ENCODE results near the gene KMO. TPM values are rescaled to one million over a fixed set of nuclear protein-coding genes. Genes with fewer than 3 reads are reported as not detected.

Gene KMO
- not detected in 2 replicates for total RNA-seq

DNA sequence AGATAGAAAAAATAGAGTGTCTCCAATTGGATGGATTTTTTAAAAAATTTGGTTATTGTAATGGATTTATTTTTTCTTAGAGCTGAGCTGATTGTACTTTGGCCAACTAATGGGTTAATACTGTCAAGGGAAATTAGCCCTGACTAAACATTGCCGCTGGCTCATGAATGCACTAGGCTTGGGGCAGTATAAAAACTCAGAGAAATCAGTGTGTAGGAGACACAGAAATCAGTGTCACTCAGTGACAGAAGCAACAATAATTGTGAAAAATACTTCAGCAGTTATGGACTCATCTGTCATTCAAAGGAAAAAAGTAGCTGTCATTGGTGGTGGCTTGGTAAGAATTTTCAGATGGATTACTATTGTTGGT lies at the start of gene KMO:
Gene KMO (plus strand): TSS at position 217 of the 370 bp plus-strand sequence. CDS start 67 bp downstream, at position 284.

DNA sequence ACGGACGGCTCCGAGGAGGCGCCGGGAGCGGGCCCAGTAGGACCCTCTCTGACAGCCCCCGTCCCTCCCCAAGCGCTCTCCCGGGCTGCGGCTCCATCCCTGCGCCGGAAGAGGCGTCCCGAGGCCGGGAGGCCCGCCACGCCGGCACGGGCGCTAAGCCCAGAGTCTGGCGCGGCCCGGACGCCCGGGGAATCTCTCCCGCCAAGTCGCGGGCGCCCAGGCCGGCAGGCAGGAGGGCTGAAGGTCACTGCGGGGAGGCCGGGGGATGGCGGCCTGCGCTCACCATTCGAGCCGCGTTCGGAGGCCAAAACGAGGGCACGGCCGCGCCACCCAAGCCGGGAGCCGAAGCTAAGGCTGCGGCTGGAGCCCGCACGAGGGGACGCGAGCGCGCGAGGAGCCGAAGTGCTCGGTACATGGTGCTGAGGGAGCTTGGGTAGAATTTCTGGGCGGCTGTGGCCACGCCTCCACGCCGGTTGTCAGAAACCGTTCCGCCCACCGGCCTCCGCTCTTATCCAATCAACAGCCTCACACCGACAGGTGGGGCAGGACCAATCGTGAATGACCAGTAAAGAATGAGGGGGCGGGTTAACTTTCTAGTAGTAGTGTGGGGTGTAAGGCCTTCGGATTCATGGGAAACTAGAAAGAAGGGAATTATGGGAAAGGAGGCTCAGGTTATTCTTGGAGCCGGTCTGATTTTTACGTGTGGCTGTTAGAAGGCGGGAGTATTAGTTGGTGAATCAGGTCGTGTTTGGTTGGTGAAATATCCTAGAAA lies 12.7 kb upstream of the KMO start, which contains the start of gene FH:
Gene FH (minus strand): TSS at position 448 of the 772 bp plus-strand sequence. CDS start 33 bp downstream, at position 415.

DNA sequence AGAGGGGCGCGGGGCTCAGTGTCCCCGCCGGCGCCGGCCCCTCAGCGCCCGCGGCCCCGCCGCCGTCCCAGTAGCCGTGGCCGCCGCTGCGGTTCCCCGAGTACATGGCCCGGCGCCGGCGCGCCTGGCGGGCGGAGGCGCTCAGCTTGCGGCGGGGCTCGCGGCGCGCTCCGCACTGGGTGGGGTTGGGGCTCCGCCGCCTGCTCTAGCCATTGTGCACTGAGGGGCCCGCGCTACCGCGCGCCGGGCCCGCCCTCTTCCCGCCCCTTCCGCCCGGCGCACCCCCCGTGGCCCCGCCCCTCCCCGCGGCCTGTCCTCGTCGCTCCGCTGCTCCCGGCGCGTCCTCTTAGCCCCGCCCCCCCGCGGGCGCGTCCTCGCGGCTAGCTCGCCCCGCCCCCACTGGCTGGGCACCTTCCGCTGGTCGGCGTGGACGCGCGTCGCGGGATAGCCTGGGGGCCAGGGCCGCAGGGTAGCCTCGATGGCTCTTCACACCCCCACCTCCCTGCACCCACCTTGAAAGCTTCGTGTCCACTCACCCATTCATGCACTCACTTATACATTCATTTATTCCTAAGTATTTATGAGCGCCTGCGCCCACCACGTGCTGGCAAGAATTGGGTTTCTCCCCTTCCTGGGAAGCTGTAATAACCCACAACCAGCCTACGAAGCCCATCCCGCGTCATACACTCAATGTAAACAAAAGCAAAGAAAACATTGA lies 108.1 kb downstream of the KMO start, which contains the start of the genes CHML and OPN3:
Gene CHML (minus strand): TSS at position 221 of the 718 bp plus-strand sequence. CDS start 4,603 bp downstream, outside the sequence.
Gene OPN3 (minus strand): TSS at position 221 of the 718 bp plus-strand sequence. CDS start 115 bp downstream, at position 106.

Other genes starting within 250 kb of the KMO start
- 0.69 TPM in 1 of 2 replicates, not detected in the other for gene RGS7, start 175.2 kb upstream of the KMO start, total RNA-seq
- gene FH, start 12.6 kb upstream of the KMO start, total RNA-seq = 69.1 and 97.7 TPM in 2 replicates
- gene CHML, start 108.0 kb downstream of the KMO start, total RNA-seq = 10.8 and 20.6 TPM in 2 replicates
- gene OPN3, start 108.0 kb downstream of the KMO start, total RNA-seq = 9.4 and 29.5 TPM in 2 replicates
- not detected in 2 replicates for gene WDR64, start 119.9 kb downstream of the KMO start, total RNA-seq